Large intestine (tissue), 3 donors: ENCODE results near the gene DAB1. TPM values are rescaled to one million over a fixed set of nuclear protein-coding genes. Genes with fewer than 3 reads are reported as not detected.

Source experiments
- DNase-seq, 2 donors: peaks; one replicate each; pipeline versions ENCODE4 v3.0.0 to v3.0.0-alpha.2; 2013
- H3K27ac ChIP-seq: one replicate; pipeline ENCODE4 v1.5.1; 2013; ENCODE audit warnings: low read length
- H3K27me3 ChIP-seq: 2 replicates; pipeline ENCODE4 v1.6.1; 2013; ENCODE audit warnings: low read length; ENCODE audit not compliant: control insufficient read depth, insufficient read depth
- H3K36me3 ChIP-seq: 2 replicates; pipeline ENCODE4 v1.6.1; 2013; ENCODE audit warnings: low read length; ENCODE audit not compliant: control insufficient read depth, insufficient read depth
- H3K4me1 ChIP-seq: one replicate; pipeline ENCODE4 v1.6.1; 2013; ENCODE audit warnings: low read length; ENCODE audit not compliant: control insufficient read depth, insufficient read depth
- H3K4me3 ChIP-seq: one replicate; pipeline ENCODE4 v1.5.1; 2013; ENCODE audit warnings: low read length
- H3K9me3 ChIP-seq: one replicate; pipeline ENCODE4 v1.6.1; 2013; ENCODE audit warnings: mild to moderate bottlenecking, low read depth, low read length, moderate library complexity; ENCODE audit not compliant: control insufficient read depth
- WGBS: methylation state at CpG from one replicate; pipeline ENCODE4 v1.1.5; 2013; ENCODE audit warnings: low lambda C conversion rate; ENCODE audit not compliant: insufficient coverage; 5-methylcytosine and 5-hydroxymethylcytosine counted together
- polyA plus RNA-seq: library from polyadenylated mRNA; unstranded; fragments of 120-200 nt; gene quantifications from one replicate; pipeline ENCODE4 v1.2.1, GENCODE V29; 2013

The DAB1 gene
- polyA plus RNA-seq, 1 donor: 63.2 TPM

GRCh38 chr1:57138432-57139078 is 285.3 kb downstream of the DAB1 start:
- 100% methylated on average over 1 of the region's 2 CpGs for WGBS
- Histone ChIP-seq H3K9me3 (no peaks in the 10 kb centered on the region), H3K27ac (no peak overlapping the region), H3K4me3 (no peak overlapping the region), H3K27me3 (no peaks in the 10 kb centered on the region), H3K4me1 (no peaks in the 10 kb centered on the region), H3K36me3 (peaks cover 4% of the 10 kb centered on the region)
- DNase-seq: no peak

DNA sequence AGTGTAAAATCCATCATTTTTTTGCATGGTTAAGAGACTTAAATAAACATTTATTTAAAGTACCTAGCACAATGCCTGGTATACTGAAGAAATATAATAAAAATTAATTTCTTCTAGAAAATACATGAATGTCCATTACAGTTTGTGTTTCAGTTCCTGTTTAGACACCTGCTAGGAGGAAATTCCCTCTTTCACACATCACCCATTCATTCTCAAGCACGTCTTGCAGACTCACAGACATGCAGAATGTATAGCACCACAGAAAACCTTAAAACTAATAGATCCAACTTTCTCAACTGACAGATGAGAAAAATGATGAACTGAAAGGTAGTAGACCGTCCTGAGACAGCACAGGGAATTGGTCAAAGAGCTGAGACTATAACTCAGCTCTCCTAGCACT is 285.9 kb downstream of the DAB1 start:
- Histone ChIP-seq H3K27me3 (no peaks in the 10 kb centered on the region), H3K4me3 (no peak overlapping the region)
- 80% methylated on average over 1 of the region's 2 CpGs for WGBS

GRCh38 chr1:57134803-57135202 is 289.1 kb downstream of the DAB1 start:
- no peak for DNase-seq
- H3K4me3 ChIP-seq: no peak overlapping the region
- WGBS: no CpG with 5 or more reads among the region's 1 CpG
- no peak overlapping the region for H3K27ac ChIP-seq
- H3K27me3 ChIP-seq: no peaks in the 10 kb centered on the region
- H3K9me3 ChIP-seq: no peaks in the 10 kb centered on the region
- H3K36me3 ChIP-seq: peaks cover 4% of the 10 kb centered on the region
- H3K4me1 ChIP-seq: no peaks in the 10 kb centered on the region

More for the DNA sequence above, 285.9 kb downstream of the DAB1 start:
- no peak overlapping the region for H3K27ac ChIP-seq
- peaks cover 1% of the 10 kb centered on the region for H3K36me3 ChIP-seq
- no peak for DNase-seq
- no peaks in the 10 kb centered on the region for H3K4me1 ChIP-seq
- H3K9me3 ChIP-seq: no peaks in the 10 kb centered on the region

DNA sequence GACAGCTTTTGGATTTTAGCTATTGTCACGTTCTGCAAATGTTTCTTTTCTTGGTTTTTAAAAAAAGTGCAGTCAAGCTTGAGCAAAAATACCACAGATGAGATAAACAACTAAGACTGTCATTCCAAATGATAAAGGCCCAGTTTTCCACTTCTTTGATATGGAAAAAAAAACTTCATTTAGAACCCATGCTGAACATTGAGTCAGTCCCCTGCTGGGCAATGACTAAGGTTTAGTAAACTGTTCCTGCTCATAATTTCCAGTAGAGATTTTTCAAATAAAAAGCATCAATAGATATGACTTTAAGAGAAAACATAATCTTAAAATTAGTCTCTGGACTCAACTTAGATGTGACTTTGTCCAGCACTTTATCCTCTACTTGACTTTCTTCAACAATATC is 290.2 kb downstream of the DAB1 start:
- Histone ChIP-seq H3K36me3 (peaks cover 7% of the 10 kb centered on the region), H3K4me3 (no peak overlapping the region), H3K27me3 (no peaks in the 10 kb centered on the region), H3K9me3 (no peaks in the 10 kb centered on the region), H3K27ac (no peak overlapping the region), H3K4me1 (no peaks in the 10 kb centered on the region)
- no peak for DNase-seq
- 83% methylated on average over 1 of the region's 1 CpG for WGBS

DNA sequence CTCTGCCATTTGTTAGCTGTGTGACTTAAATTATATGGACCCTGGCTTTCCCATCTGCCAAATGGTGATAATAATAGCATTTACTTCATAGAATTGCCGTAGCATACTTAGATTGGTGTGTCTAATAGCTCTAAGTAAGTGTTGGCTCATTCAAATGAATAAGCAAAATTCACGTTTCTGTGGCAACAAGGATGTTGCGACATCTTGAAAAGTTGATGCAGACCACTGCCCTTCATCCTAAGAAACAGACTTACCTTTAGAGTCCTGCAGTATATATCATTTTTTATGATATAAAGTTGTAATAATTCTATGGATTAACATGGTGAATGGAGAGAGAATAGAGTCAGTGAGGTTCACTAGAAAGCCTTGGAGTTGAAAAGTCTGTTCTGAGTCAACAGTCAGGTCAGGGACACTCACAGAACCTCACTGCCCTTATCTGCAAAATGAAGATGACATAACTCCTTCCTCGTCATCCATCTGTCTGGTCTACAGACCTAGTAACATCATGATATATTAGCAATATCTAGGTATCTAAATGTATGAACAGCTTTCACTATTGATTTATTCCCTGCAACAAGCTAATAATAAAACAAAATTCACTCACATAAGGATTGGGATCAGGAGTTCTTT is 290.8 kb downstream of the DAB1 start:
- Histone ChIP-seq H3K27me3 (no peaks in the 10 kb centered on the region), H3K27ac (no peak overlapping the region), H3K9me3 (no peaks in the 10 kb centered on the region), H3K36me3 (peaks cover 7% of the 10 kb centered on the region), H3K4me1 (no peaks in the 10 kb centered on the region), H3K4me3 (no peak overlapping the region)
- 57% methylated on average over 1 of the region's 4 CpGs for WGBS
- no peak for DNase-seq

GRCh38 chr1:57131701-57132394 is 292.0 kb downstream of the DAB1 start:
- DNase-seq: no peak
- 80% methylated on average over 1 of the region's 3 CpGs for WGBS
- H3K27ac ChIP-seq: no peak overlapping the region

GRCh38 chr1:57131257-57131656 is 292.6 kb downstream of the DAB1 start:
- Histone ChIP-seq H3K9me3 (no peaks in the 10 kb centered on the region), H3K27me3 (no peaks in the 10 kb centered on the region), H3K4me1 (no peaks in the 10 kb centered on the region), H3K4me3 (no peak overlapping the region), H3K36me3 (peaks cover 7% of the 10 kb centered on the region), H3K27ac (no peak overlapping the region)
- DNase-seq: no peak
- 83% methylated on average over 1 of the region's 1 CpG for WGBS

More at GRCh38 chr1:57131701-57132394, 292.0 kb downstream of the DAB1 start:
- no peak overlapping the region for H3K4me3 ChIP-seq
- no peaks in the 10 kb centered on the region for H3K9me3 ChIP-seq
- H3K27me3 ChIP-seq: no peaks in the 10 kb centered on the region
- H3K36me3 ChIP-seq: peaks cover 7% of the 10 kb centered on the region
- no peaks in the 10 kb centered on the region for H3K4me1 ChIP-seq

- Histone ChIP-seq H3K27ac (no peak overlapping the region), H3K4me3 (no peak overlapping the region), H3K36me3 (peaks cover 7% of the 10 kb centered on the region), H3K4me1 (no peaks in the 10 kb centered on the region), H3K9me3 (no peaks in the 10 kb centered on the region), H3K27me3 (no peaks in the 10 kb centered on the region)
- 100% methylated on average over 1 of the region's 4 CpGs for whole genome bisulfite sequencing
- no peak for DNase-seq
Measured at GRCh38 chr1:57129865-57130264, 294.0 kb downstream of the DAB1 start.

DNA sequence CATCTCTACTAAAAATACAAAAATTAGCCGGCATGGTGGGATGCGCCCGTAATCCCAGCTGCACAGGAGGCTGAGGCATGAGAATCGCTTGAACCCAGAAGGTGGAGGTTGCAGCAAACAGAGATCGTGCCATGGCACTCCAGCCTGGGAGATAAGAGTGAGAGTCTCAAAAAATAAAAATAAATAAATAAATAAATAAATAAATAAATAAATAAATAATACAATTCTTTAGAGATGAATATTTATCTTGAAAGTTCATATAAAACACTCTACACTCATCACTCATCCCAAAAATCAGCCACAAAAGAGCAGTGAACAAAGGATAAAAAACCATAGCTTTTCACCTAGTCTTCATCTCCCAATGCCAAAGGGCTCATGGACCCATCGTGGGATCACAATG is 295.9 kb downstream of the DAB1 start:
- no peaks in the 10 kb centered on the region for H3K9me3 ChIP-seq
- no peak overlapping the region for H3K4me3 ChIP-seq
- peaks cover 7% of the 10 kb centered on the region for H3K36me3 ChIP-seq
- H3K4me1 ChIP-seq: no peaks in the 10 kb centered on the region
- WGBS: no CpG with 5 or more reads among the region's 6 CpGs
- no peak overlapping the region for H3K27ac ChIP-seq
- DNase-seq: no peak
- H3K27me3 ChIP-seq: no peaks in the 10 kb centered on the region

- Histone ChIP-seq H3K36me3 (peaks cover 3% of the 10 kb centered on the region), H3K9me3 (no peaks in the 10 kb centered on the region), H3K27ac (no peak overlapping the region), H3K4me1 (no peaks in the 10 kb centered on the region), H3K4me3 (no peak overlapping the region), H3K27me3 (no peaks in the 10 kb centered on the region)
- no CpG with 5 or more reads among the region's 5 CpGs for WGBS
- no peak for DNase-seq
Measured at GRCh38 chr1:57124768-57125446, 299.0 kb downstream of the DAB1 start.
